ENCODE measurements around the gene RORC. TPM values are rescaled to one million over a fixed set of nuclear protein-coding genes. Genes with fewer than 3 reads are reported as not detected.

RORC gene
- total RNA-seq (2022; extraction: Qiagen RNA extraction), result 0.04 to 0.05 TPM in 2 of 5 replicates, not detected in the others

DNA sequence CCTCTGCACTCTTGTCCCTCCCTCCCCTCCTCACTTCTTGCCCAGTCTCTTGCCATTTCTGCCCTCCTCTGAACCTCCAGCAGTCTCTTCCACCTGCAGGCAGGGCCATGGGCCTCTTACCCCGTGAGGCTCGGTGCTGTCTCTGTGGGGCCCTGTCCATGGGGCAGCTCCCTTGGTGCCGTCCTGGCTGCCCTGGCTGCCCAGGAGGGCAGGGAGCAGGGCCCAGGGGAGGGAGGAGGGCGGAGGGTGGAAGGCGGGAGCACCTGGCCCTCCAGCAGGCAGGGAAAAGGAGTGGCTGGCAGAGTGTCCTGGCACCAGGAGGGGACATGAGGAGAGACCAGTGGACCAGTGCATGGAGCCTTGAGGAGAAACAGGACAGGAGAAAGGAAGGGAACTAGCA, at the start of gene RORC:
Gene RORC (minus strand): TSS at position 198 of the 400 bp plus-strand sequence. CDS start 38 bp downstream, at position 160.

DNA sequence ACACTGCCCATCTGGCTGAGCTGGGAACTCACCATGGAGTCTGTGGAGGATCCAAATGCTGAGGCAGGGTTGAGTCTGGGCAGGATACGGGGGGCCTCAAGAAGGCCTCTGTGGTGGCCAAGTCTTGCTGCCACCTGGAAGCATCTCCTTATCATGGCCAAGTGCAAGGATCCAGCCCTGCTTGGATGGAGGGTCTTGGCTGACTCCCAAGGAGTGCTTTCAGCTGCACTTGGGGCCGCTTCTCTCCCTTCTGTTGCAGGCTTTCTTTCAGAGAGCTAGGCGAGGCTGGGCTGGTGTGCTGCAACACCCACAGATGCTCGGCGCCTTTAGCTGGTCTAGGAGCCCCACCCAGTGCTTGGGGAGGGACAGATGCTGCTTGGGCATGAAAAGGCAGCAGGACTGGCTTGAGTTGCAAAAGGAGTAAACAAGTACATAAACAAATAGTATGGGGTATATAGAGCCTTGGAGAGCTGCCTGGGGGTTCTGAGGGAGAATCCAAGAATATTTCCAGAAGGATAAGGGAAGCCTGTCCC, 21.9 kb upstream of the RORC start, which contains the start of gene THEM5:
Gene THEM5 (minus strand): TSS at position 302 of the 533 bp plus-strand sequence. CDS start 147 bp downstream, at position 155.

DNA sequence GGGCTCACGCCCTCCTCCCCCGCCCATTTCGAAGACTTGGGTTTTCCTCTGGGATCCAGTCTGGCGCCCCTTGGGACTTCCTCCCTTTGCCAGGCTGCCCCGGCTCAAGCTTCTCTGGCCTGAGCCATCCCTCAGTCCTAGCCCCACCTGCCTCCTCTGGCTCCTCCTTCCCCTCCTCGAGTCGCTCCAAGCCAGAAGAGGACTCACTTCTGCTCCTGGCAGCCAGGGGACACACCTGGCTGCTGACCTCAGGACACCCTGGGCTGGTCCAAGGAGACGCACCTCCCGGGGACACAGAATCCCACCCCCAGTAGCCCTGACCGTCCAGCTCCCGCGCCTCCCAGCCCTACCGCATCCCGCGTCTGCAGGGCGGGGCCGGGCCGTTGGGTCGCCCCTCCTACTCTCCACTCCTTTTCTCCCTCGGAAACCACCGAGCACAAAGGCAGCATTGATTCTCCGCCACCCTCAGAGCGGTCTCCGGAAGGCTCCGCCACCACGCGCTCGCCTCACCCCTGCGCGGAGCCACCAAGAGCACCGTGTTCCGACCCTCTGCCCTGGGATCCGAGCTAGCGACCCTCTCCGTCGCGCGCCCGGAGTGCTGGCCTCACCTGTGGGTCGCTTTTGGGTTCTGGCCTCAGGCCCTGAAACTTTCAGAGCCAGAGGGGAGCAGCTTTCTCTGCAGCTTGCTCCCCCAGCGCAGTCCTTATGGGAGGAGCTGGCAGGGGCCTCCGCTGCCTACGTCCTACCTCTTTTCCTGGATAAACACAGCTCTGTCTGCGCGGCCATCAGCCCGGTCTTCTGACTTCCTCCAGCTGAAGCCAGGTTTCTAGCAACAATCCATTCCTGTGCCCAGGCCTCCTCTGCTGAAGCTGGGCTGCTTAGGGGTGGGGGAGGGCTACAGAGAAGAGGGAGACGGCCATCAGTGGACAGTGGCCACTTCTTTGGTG, 8.1 kb upstream of the RORC start, which contains the start of gene C2CD4D:
Gene C2CD4D (minus strand): TSS at position 364 of the 947 bp plus-strand sequence. CDS start 831 bp downstream, outside the sequence.

DNA sequence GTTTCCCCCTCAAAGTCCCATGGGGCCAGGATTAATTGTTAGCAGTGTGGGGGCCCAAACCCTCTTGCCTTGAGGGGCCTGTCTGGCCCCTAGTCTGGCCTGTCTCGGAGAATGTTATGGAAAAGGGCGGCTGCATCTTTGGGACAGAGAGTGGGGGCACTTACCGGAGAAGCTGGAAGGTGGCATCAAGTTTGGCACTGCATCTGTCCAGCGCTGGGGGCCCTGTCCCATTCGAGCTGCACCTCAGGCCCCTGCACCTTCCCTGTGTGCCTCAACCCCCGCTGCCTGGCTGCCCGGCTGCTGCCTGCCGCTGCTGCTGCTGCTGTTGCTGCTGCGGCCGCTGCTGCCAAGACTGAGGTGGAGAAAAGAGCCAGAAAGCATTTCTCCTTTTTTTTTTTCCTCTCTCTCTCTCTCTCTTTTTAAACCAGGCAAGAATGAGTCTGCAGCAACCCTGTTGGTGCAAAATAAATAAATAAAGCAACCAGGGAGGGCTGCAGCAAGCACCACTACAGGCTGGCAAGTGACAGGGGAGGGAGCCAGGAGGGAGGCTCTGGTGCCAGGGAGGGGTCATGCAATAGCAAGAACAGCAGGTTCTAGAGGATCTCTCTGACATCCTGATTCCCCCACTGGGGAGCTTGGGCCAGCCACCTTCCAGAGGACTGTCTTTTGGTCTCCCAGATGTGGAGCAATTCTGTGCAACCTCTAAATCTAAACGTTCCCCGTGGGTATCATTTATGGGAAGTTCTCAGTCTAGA, 26.4 kb downstream of the RORC start, which contains the start of gene LINGO4:
Gene LINGO4 (minus strand): TSS at position 354 of the 755 bp plus-strand sequence. CDS start 2,715 bp downstream, outside the sequence.

DNA sequence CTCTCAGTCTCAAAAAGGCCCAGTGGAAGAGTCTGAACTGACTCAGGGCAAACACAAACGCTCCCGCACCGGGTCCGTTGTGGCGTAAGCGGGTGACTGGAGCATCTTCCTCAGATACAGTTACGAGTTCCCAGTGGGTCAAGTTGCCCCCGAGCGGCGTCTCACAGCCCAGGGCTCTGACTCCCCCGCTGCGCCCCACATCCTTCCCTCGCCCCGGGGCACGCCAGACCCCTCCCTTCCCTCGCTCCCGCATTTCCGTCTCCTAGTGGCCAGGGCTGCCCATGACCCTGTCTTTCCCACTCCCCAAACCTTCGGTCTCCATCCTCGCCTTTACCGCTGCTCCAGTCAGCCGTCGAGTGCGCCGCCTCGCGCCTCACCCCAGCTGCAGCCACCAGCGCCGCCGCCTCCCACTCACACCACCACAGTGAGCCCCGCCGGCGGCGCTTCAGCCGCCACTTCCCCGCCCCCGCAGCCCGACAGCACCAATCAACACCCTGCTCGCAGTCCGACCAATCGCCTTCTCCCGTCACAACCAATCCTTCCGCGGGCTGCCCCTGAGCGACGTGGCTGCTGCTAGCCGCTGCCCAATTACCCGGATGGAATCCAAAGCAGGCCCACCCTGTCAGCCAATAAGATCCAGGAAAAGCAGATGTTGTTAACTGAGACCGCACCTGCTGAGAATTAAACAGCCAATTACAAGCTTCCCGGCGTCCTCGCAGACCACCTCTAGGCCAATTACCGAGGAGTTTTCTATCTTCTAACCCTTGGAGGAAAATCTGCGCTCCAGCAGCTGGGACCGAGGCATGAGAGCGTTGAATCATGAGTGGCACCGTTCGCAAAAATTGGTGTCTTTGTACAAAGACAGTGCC, 41.3 kb downstream of the RORC start, which contains the start of gene TDRKH:
Gene TDRKH (minus strand): TSS at position 430 of the 869 bp plus-strand sequence. CDS start 7,478 bp downstream, outside the sequence.

DNA sequence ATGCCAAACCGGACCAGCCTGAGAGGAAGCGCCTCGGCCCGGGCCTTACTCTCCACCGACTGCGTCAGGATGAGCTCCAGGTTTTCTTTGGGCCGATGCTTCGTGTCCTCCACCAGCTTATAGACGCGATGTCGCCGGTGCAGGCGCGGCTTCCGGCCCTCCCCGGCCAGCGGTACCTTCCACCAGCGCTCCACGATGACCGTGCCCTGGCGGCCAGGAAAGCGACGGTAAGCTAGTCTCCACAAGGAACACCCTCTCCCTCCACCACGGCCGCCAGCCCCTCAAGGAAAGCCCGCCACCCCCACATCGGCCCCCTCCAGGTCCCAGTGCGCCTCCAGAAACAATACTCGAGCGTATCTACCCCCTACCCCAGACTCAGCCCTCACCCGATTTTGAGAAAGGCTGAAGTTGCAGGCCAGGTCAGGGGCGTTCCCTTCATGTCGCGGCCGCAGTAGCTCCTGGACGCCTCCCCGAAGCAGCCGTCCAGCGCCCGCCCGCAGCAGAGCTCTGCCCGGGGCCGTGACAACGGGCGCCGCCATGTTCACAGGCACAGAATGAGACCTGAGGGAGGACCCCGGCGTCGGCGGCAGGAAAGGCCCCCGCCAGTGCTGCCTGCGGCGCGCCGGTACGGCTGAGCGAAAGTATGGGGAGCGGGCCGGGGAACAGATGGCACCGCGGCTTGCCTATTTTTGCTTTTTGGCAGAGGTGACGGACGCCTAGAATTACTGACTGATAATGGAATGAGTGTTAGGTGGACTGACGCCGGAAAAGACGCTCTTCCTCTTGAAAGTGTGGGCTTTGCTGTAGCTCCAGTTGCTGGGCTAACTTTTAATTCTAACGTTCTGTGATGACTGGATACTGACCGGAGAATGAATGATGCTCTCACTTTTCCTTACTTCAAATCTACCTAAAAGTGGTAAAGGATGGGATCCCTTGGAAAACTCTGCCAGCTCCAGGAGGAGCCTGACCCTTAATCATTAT, 68.4 kb downstream of the RORC start, which contains the start of gene MRPL9:
Gene MRPL9 (minus strand): TSS at position 556 of the 981 bp plus-strand sequence. CDS start 17 bp downstream, at position 539.

Other genes with a start within 250 kb of the RORC start
- gene SNX27, start 219.8 kb downstream of the RORC start, total RNA-seq (2022; extraction: Qiagen RNA extraction), result 7.0 to 10.3 TPM (median 7.4 TPM) in 5 replicates
- not detected in 5 replicates for gene CELF3, start 115.0 kb downstream of the RORC start, total RNA-seq (2022; extraction: Qiagen RNA extraction)
- not detected in 5 replicates for gene RIIAD1, start 110.3 kb downstream of the RORC start, total RNA-seq (2022; extraction: Qiagen RNA extraction)
- gene MRPL9, start 68.3 kb downstream of the RORC start, total RNA-seq (2022; extraction: Qiagen RNA extraction), result 73.9 to 90.5 TPM (median 84.1 TPM) in 5 replicates
- gene TDRKH, start 41.3 kb downstream of the RORC start, total RNA-seq (2022; extraction: Qiagen RNA extraction), result 5.0 to 5.4 TPM (median 5.1 TPM) in 5 replicates
- gene LINGO4, start 26.4 kb downstream of the RORC start, total RNA-seq (2022; extraction: Qiagen RNA extraction), result not detected in 5 replicates
- gene C2CD4D, start 8.0 kb upstream of the RORC start, total RNA-seq (2022; extraction: Qiagen RNA extraction), result not detected in 5 replicates
- not detected in 5 replicates for gene THEM5, start 21.9 kb upstream of the RORC start, total RNA-seq (2022; extraction: Qiagen RNA extraction)
- 13.0 to 14.1 TPM (median 13.9 TPM) in 5 replicates for gene THEM4, start 77.7 kb upstream of the RORC start, total RNA-seq (2022; extraction: Qiagen RNA extraction)
- gene S100A10, start 162.1 kb upstream of the RORC start, total RNA-seq (2022; extraction: Qiagen RNA extraction), result 2,101 to 2,395 TPM (median 2,281 TPM) in 5 replicates
- 1,798 to 1,960 TPM (median 1,929 TPM) in 5 replicates for gene S100A11, start 205.2 kb upstream of the RORC start, total RNA-seq (2022; extraction: Qiagen RNA extraction)